COLO668 (cell line): ENCODE data around the gene ANKRD12.

Experiments
- DNase-seq: peaks from one replicate; lab custom pipeline; 2025; ENCODE audit not compliant: unreplicated experiment; lab: John Stamatoyannopoulos, UW

ANKRD12 gene

DNA sequence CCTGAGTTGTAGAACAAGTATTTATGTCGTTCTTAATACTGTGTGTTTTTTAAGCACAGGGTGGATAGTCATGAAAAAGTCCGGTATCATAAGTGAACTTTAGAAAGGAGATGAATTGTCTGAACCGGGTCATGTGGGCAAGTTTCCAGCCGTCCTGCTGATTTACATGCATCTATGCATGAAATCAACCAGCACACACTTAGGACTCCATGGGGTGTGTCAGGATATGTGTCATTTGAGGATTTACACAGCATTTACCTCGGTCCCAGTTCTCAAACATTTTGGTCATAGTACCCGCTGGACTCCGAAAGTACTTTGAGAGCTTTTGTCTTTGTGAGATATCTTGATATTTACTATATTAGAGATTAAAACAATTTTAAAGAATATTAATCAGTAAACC is 150.5 kb downstream of the ANKRD12 start:
- no peak for DNase-seq

DNA sequence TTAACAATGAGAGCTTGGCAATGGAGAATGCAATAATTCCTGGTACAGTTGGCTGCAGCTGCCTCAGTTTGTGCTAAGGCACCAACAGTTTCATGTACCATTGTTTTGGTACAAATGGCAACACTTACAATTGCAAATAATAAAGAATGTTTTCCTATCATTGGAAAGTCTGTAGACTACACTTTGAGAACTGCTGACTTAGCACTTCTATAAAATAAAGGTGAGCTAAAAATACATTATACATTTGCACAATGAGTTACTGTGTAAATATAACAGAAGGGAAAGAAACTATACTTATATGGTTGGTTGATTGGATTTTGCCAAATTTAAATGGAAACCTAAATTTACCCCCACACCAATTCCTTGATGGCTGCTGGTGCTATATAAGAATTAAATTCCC is 153.1 kb downstream of the ANKRD12 start:
- DNase-seq, result no peak

DNA sequence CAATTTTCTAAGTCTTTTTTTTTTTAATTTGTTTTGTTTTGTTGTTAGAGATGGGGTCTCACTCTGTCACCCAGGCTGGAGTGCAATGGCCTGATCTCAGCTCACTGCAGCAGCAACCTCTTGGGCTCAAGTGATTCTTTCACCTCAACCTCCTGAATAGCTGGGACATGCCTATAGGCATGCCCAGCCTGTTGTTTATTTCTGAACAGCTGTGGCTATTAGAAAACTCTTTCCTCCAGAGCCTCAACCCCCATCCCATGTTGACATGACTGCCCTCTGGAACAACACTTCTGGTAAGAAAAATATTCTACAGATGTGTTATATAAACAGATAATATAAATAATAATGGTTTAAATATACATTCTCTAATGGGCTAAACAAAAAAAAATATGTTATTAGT is 153.6 kb downstream of the ANKRD12 start:
- no peak for DNase-seq

- DNase-seq, result no peak
Measured at GRCh38 chr18:9292047-9292446, 155.5 kb downstream of the ANKRD12 start.

DNA sequence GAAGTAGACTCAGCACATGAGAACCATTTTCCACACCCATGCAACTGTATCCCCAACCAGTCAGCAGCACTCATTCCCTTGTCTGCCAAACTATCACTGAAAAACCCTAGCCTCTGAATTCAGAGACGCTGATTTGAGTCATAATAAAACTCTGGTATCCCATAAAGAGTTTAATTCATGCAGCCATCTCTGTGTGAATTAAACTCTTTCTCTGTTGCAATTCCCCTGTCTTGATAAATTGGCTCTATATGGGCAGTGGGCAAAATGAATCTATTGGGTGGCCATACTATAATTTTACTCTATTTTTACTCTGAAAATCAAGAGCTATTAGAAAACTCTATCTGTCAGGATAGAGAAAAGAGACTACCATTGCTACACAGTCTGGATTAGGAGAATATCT is 157.4 kb downstream of the ANKRD12 start:
- no peak for DNase-seq

DNA sequence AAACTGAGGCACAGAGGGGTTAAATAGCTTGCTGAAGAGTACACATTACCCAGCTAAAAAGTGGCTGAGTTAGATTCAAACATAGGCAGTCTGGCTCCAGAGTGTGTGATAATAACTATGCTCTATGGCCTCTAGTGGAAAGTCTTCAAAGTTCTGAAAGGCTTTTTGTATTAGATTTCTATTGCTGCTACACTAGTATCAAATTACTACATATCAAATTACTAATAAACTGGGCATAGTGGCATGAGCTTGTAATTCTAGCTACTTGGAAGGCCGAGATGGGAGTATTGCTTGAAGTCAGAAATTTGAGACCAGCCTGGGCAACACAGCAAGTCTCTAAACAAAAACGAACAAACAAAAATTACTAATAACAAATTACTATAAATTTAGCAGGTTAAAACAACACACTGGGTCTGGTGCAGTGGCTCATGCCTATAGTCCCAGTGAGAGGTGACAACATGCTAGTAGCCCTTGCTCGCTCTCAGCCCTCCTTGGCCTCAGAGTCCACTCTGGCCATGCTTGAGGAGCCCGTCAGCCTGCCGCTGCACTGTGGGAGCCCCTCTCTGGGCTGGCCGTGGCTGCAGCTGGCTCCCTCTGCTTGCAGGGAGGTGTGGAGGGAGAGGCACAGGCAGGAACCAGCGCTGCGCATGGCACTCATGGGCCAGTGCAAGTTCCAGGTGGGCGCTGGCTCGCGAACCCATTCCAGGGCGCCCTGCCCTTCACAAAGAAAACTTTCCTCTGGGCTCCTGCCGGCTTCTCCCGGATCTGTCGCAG is 159.8 kb downstream of the ANKRD12 start:
- DNase-seq, result no peak

DNA sequence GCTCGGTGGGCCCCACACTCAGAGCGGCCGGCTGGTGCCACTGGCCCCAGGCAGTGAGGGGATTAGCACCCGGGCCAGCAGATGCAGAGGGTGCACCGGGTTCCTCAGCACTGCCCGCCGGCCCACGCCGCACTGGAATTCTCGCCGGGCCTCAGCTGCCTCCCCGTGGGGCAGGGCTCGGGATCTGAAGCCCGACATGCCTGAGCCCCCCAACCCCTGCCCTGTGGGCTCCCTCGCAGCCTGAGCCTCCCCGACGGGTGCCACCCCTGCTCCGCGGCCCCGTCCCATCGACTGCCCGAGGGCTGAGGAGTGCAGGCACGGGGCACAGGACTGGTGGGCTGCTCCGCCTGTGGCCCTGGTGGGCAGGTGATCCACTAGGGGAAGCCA is 160.4 kb downstream of the ANKRD12 start:
- DNase-seq, result no peak

DNA sequence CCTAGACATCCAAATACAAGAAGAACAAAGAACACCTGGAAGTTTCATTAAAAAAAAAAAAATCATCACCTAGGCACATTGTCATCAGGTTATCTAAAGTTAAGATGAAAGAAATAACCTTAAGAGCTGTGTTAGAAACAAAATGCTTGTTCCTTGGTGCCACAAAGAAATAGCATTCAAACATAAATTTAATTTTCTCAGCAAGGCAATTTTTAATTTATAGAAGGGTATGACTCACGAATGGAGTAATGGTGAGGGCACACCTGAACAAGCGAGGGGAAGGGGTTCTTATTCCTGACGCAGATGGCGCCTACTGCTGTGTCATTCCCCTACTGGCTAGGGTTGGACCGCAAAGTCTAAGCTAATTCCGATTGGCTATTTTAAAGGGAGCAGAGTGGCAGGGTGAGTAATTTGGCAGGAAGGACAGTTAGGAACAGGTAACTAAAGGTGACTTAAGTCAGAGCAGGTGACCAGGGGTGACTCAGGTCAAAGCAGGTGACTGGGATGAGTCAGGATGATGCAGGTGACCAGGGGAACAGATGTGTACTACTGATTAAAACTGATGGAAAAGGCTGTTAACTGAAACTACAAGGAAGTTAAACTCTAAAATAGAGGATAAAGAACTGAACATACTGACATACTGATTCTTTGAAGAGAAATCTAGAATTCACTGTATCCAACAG is 167.9 kb downstream of the ANKRD12 start:
- no peak for DNase-seq

DNA sequence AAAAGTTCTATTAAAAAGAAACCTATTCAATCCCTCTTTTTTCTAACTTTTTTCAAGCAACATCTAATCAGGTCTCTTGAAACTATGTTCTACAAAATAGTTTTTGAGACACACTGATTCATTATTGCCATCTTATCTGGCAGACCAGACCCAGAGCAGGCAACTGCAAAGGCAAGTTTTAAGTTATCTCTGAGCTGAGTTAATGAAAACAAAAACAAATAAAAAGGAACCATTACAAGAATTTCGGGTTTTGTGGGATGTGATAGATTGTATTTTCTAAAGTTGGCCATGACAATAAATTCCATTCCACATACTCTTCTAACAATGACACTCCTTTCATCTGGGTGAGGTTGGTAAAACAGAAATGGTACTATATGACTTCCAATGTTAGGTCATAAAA is 182.8 kb downstream of the ANKRD12 start:
- no peak for DNase-seq

- DNase-seq, result no peak
Measured at GRCh38 chr18:9321017-9321452, 184.5 kb downstream of the ANKRD12 start.

GRCh38 chr18:9321736-9322135 is 185.2 kb downstream of the ANKRD12 start:
- no peak for DNase-seq

DNA sequence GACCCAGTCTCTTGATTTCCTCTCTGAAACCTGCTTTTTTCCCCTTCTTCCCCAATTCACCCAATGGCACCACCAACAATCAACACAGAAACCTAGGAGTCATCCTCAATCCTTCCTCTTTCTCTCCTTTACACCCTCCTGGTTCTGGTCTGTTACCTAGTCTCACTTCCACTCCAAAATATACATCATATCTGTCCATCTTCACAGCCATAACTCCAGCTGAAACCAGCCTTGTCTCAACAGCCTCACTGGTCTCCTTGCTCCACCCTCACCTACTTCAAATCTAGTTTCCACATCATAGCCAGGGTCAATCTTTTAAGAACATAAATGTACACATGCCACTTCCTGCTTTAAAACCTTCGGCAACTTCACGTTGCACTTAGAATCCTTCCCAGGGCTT is 186.2 kb downstream of the ANKRD12 start:
- DNase-seq, result no peak

DNA sequence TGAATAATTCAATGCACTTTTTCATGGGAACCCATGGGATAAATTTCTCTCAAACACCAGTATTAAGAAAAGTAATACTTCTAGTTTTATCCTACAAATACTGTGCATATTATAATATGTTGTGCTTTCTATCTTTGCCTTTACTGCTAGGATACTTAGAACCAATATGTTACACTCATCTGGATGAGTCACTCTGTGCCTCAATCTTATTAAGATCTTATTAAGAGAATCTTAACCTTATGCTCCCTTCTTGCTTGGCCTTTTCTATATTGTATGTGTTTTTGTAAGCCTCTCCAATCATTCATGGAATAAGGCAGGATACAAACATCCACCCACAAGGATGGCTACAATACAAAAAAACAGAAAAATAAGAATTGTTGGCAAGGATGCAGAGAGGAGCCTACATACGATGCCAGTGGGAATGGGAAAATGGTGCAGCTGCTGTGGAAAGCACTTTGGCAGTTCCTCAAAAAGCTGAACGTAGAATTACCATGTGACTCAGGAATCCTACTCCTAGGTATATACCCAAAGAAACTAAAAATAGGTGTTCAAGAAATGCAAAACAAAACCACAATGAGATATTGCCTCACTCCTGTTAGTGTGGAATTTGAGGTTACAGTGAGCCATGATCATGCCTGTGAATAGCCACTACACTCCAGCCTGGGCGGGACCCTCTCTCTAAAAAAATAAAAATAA is 187.3 kb downstream of the ANKRD12 start:
- DNase-seq, result no peak

GRCh38 chr18:9325716-9326115 is 189.1 kb downstream of the ANKRD12 start:
- DNase-seq, result no peak

- DNase-seq, result no peak
Measured at GRCh38 chr18:9328776-9329175, 192.2 kb downstream of the ANKRD12 start.

GRCh38 chr18:9329471-9329870 is 192.9 kb downstream of the ANKRD12 start:
- no peak for DNase-seq

GRCh38 chr18:9330419-9330818 is 193.8 kb downstream of the ANKRD12 start:
- DNase-seq, result no peak

- DNase-seq, result no peak
Measured at GRCh38 chr18:9333441-9334328, 197.1 kb downstream of the ANKRD12 start.

- peak; percentile 94 for DNase-seq
Measured at GRCh38 chr18:9334329-9334972, 197.9 kb downstream of the ANKRD12 start, which contains the start of gene TWSG1. TWSG1 (plus strand) TSS chr18:9334773; CDS start chr18:9337230, 2,457 bp downstream.

GRCh38 chr18:9334973-9335696 is 198.6 kb downstream of the ANKRD12 start:
- DNase-seq, result peak; percentile 76
